PC-9 (cell line): ENCODE measurements around the gene GATA1. TPM values are rescaled to one million over a fixed set of nuclear protein-coding genes. Genes with fewer than 3 reads are reported as not detected.

Experiments
- BruUV-seq: library from RNA; stranded (reverse); fragments of 400-500 nt; replicated peaks from 2 replicates; lab custom pipeline; 2021; lab: Mats Ljungman, UMichigan
- CTCF ChIA-PET: fragments of 300-600 bp; sonication (Branson Sonifier 250); formaldehyde crosslinking; loops from one replicate; lab custom pipeline; 2022; ENCODE audit warnings: antibody characterized with exemption; lab: Charles Lee
- POLR2A ChIA-PET: fragments of 300-600 bp; sonication (Branson Sonifier 250); formaldehyde crosslinking; loops from one replicate; lab custom pipeline; 2022; ENCODE audit warnings: antibody characterized with exemption; ENCODE audit not compliant: unreplicated experiment; lab: Charles Lee
- DNase-seq, 2 experiments: peaks; one replicate each; pipeline versions ENCODE4 v3.0.0 to v3.0.0-alpha.2; 2015 to 2022; ENCODE audit warnings: mixed read lengths in 1 of 2
- H2AFZ ChIP-seq: fragments of 200-600 bp; sonication (generic); 2 replicates; pipeline ENCODE4 v1.8.1; 2017; ENCODE audit warnings: antibody characterized with exemption
- H3F3A ChIP-seq: fragments of 200-600 bp; sonication (generic); 2 replicates; pipeline ENCODE4 v1.8.1; 2017; ENCODE audit warnings: antibody characterized with exemption, mild to moderate bottlenecking, low read depth; ENCODE audit not compliant: insufficient read depth
- H3K27ac ChIP-seq: fragments of 200-600 bp; sonication (generic); 2 replicates; pipeline ENCODE4 v1.6.1; 2016; ENCODE audit warnings: mixed run types
- H3K27me3 ChIP-seq: fragments of 200-600 bp; sonication (generic); 2 replicates; pipeline ENCODE4 v1.6.1; 2016; ENCODE audit warnings: low read depth, mixed run types; ENCODE audit not compliant: insufficient read depth
- H3K36me3 ChIP-seq: fragments of 200-600 bp; sonication (generic); 2 replicates; pipeline ENCODE4 v1.6.1; 2016; ENCODE audit warnings: low read depth, mixed run types
- H3K4me1 ChIP-seq: fragments of 200-600 bp; sonication (generic); replicated peaks from 2 replicates; pipeline ENCODE4 v1.6.1; 2016; ENCODE audit warnings: mixed run types; ENCODE audit not compliant: insufficient read depth
- H3K4me2 ChIP-seq: fragments of 200-600 bp; sonication (generic); 2 replicates; pipeline ENCODE4 v1.6.1; 2017; ENCODE audit warnings: mixed run types
- H3K4me3 ChIP-seq: fragments of 200-600 bp; sonication (generic); 2 replicates; pipeline ENCODE4 v1.6.1; 2016; ENCODE audit warnings: mixed run types
- H3K79me2 ChIP-seq: fragments of 200-600 bp; sonication (generic); 2 replicates; pipeline ENCODE4 v1.6.1; 2017; ENCODE audit warnings: low read depth, mixed run types
- H3K9me2 ChIP-seq: fragments of 200-600 bp; sonication (generic); 2 replicates; pipeline ENCODE4 v1.8.1; 2017; ENCODE audit warnings: mild to moderate bottlenecking; ENCODE audit not compliant: insufficient read depth
- H3K9me3 ChIP-seq: fragments of 200-600 bp; sonication (generic); 2 replicates; pipeline ENCODE4 v1.8.1; 2016; ENCODE audit warnings: low read depth; ENCODE audit not compliant: insufficient read depth
- H4K20me1 ChIP-seq: fragments of 200-600 bp; sonication (generic); 2 replicates; pipeline ENCODE4 v1.8.1; 2017; ENCODE audit not compliant: insufficient read depth
- EZH2 ChIP-seq: fragments of 200-600 bp; sonication (generic); IDR thresholded peaks from 2 replicates; pipeline ENCODE4 v1.8.0; 2017; ENCODE audit warnings: antibody characterized with exemption, low read depth
- intact Hi-C: fragments of 100-400 bp; cut with micrococcal nuclease; formaldehyde crosslinking; loops from one replicate; pipeline ENCODE4 v1.10.0; 2022; ENCODE audit not compliant: unreplicated experiment
- total RNA-seq: library from RNA; stranded (reverse); gene quantifications from 2 replicates; pipeline ENCODE4 v1.2.3, GENCODE V29; 2021
- TF ChIP-seq, protein P1 (sequence below): fragments of 200-600 bp; sonication (generic); conservative IDR thresholded peaks from 2 replicates; pipeline ENCODE4 v1.6.1; 2017; ENCODE audit warnings: mixed run types, antibody characterized with exemption, mild to moderate bottlenecking, moderate library complexity

The GATA1 gene
- total RNA-seq, 1 experiment from 2014 or later: not detected

DNA sequence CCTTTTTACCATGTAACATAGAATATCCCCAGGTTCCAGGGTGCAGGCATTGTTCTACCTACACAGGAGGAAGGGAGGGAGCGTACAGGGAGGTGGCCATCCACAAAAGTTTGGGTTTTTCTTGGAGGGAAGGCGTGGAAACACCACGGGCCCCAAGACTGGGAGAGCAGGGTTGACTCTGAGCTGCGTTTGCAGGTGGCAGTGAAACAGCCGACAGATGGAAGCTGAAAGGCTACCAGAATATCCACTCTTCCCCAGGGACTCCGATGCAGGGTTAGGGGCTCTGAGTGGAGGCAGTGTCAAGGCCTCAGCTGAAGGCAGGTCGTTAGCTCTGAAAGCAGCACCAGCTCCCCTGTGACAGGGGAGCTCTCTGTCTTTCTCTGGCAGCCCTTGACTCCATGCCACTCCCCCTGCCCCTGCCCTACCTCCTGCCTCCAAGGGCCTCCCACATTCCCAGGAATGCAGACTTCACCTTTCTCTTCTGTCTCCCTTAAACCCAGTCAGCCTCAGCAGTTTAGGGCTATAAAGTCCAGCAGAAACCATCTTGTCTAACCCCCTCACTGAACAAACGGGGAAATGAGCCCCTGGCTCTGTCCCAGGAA lies 38.9 kb upstream of the GATA1 start:
- H3K9me2 ChIP-seq: no peaks in the 10 kb centered on the region
- no peaks in the 10 kb centered on the region for H3K9me3 ChIP-seq
- H3K4me1 ChIP-seq: no peaks in the 10 kb centered on the region
- H3K79me2 ChIP-seq: no peaks in the 10 kb centered on the region
- no peak overlapping the region for H3K4me3 ChIP-seq
- H3F3A ChIP-seq: no peaks in the 10 kb centered on the region
- no peak for TF ChIP-seq EZH2
- TF ChIP-seq, protein P1, sequence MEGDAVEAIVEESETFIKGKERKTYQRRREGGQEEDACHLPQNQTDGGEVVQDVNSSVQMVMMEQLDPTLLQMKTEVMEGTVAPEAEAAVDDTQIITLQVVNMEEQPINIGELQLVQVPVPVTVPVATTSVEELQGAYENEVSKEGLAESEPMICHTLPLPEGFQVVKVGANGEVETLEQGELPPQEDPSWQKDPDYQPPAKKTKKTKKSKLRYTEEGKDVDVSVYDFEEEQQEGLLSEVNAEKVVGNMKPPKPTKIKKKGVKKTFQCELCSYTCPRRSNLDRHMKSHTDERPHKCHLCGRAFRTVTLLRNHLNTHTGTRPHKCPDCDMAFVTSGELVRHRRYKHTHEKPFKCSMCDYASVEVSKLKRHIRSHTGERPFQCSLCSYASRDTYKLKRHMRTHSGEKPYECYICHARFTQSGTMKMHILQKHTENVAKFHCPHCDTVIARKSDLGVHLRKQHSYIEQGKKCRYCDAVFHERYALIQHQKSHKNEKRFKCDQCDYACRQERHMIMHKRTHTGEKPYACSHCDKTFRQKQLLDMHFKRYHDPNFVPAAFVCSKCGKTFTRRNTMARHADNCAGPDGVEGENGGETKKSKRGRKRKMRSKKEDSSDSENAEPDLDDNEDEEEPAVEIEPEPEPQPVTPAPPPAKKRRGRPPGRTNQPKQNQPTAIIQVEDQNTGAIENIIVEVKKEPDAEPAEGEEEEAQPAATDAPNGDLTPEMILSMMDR: no peak
- H3K27ac ChIP-seq: no peak overlapping the region
- H3K4me2 ChIP-seq: no peak overlapping the region
- H3K27me3 ChIP-seq: no peaks in the 10 kb centered on the region
- H3K36me3 ChIP-seq: no peaks in the 10 kb centered on the region
- BruUV-seq: no TSS peak
- intact Hi-C loops: no loop called here
- DNase-seq: no peak
- ChIA-PET CTCF (no interaction called here), POLR2A (no interaction called here)
- no peaks in the 10 kb centered on the region for H4K20me1 ChIP-seq
- no peak overlapping the region for H2AFZ ChIP-seq

DNA sequence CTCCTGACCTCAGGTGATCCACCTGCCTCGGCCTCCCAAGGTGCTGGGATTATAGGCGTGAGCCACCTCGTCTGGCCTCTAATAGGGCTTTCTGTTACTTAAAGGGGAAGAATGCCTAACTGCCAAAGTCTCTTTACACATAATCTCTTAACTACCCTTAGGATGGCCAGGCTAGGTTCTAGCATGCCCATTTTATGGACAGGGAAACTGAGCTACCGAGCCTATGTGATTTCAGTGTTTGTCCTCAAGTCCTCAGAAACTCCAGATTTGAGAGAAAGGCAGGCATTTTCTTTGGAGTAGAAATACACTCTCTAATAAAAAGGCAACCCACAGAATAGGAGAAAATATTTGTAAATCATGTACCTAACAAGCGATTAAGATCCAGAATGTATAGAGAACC lies 37.2 kb upstream of the GATA1 start:
- H3K79me2 ChIP-seq: no peaks in the 10 kb centered on the region
- CTCF ChIA-PET: no interaction called here
- no peak overlapping the region for H2AFZ ChIP-seq
- no peak overlapping the region for H3K27ac ChIP-seq
- H3K27me3 ChIP-seq: no peaks in the 10 kb centered on the region
- no TSS peak for BruUV-seq
- H3K4me2 ChIP-seq: no peak overlapping the region
- H3K4me3 ChIP-seq: no peak overlapping the region
- TF ChIP-seq, protein P1: no peak
- no peak for TF ChIP-seq EZH2
- no peaks in the 10 kb centered on the region for H3K9me3 ChIP-seq
- no peaks in the 10 kb centered on the region for H3K4me1 ChIP-seq
- POLR2A ChIA-PET: no interaction called here
- H4K20me1 ChIP-seq: no peaks in the 10 kb centered on the region
- no peaks in the 10 kb centered on the region for H3F3A ChIP-seq
- intact Hi-C loops: no loop called here
- H3K36me3 ChIP-seq: no peaks in the 10 kb centered on the region
- no peaks in the 10 kb centered on the region for H3K9me2 ChIP-seq
- no peak for DNase-seq

DNA sequence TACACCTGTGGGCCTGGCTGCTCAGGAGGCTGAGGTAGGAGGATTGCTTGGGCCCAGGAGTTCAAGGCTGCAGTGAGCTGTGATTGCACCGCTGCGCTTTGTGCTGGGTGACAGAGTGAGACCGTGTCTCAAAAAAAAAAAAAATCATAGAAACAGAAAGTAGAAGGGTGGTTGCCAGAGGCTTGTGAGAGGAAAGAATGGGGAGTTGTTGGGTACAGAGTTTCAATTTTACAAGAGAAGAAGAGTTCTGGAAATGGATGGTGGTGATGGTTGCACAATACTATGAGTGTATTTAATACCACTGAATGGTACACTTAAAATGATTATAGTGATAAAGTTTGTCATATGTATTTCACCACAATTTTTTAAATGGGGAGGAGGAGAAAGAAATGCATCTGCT lies 35.0 kb upstream of the GATA1 start:
- no peaks in the 10 kb centered on the region for H3F3A ChIP-seq
- no TSS peak for BruUV-seq
- H3K4me2 ChIP-seq: no peak overlapping the region
- intact Hi-C loops: no loop called here
- H3K9me3 ChIP-seq: no peaks in the 10 kb centered on the region
- TF ChIP-seq EZH2: no peak
- TF ChIP-seq, protein P1: no peak
- no peak overlapping the region for H3K4me3 ChIP-seq
- POLR2A ChIA-PET: no interaction called here
- no peaks in the 10 kb centered on the region for H3K36me3 ChIP-seq
- H3K9me2 ChIP-seq: no peaks in the 10 kb centered on the region
- DNase-seq: no peak
- H4K20me1 ChIP-seq: no peaks in the 10 kb centered on the region
- CTCF ChIA-PET: no interaction called here
- no peak overlapping the region for H2AFZ ChIP-seq
- no peak overlapping the region for H3K27ac ChIP-seq
- no peaks in the 10 kb centered on the region for H3K79me2 ChIP-seq
- no peaks in the 10 kb centered on the region for H3K4me1 ChIP-seq
- H3K27me3 ChIP-seq: no peaks in the 10 kb centered on the region
